GM18867 (cell line): ENCODE measurements around the gene FAM3D.
"Not testable (repeated sequence)": the region's sequence is repeated elsewhere in the genome, so short reads cannot be mapped to it uniquely, and the experiment has no call there.

Experiments used
- ATAC-seq: cut with Tn5 transposase; IDR thresholded peaks from one replicate; pipeline ENCODE4 v1.9.1; 2021; ENCODE audit warnings: mild to moderate bottlenecking, moderate library complexity; ENCODE audit not compliant: unreplicated experiment

The FAM3D gene, protein sequence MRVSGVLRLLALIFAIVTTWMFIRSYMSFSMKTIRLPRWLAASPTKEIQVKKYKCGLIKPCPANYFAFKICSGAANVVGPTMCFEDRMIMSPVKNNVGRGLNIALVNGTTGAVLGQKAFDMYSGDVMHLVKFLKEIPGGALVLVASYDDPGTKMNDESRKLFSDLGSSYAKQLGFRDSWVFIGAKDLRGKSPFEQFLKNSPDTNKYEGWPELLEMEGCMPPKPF

DNA sequence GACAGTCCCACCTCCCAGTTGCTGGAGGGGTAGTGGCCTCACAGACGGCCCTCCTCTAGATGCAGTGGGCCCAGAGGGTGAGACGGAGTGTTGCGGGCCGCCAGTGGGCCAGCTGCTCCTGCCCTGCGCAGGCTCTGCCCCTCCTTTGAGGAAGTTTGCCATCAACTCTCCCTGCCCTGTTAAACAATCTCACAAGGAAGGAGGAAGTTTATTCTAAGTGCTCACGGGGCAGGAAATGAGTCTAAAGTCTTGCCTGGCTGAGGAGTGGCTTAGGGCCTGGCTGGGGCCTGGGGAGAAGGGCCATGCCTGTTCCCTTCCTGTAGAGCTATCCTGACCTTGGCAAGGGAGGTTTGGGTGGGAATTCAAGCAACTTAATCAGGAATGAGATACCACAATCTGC lies at the start of gene FAM3D:
TSS of gene FAM3D (minus strand) at position 92 of the 400 bp plus-strand sequence. CDS start 11,211 bp downstream, outside the sequence.
- no peak for ATAC-seq

GRCh38 chr3:58713715-58714401 lies 47.3 kb upstream of the FAM3D start:
- no peak for ATAC-seq

DNA sequence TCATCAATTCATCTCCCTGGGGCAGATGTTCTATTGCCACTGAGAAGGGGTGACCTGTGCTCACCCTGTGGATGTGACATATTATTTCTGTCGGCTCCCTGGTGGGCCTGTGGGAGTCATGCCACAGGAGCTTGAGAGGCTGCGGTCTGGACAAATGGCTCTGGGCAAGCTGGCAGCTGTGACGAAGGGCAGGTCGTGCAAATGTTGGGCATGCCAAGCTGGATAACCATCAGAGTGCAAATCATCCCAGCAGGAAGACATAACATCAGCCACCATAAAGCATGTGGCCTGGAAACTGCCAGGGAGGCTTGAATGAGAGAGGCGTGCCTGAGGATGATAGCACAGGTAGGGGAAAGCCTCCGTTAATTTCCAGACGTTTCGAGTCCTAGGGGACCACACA lies 45.3 kb upstream of the FAM3D start:
- ATAC-seq, result no peak

- not testable (repeated sequence) for ATAC-seq
Observed at GRCh38 chr3:58708983-58709382, 42.4 kb upstream of the FAM3D start.

DNA sequence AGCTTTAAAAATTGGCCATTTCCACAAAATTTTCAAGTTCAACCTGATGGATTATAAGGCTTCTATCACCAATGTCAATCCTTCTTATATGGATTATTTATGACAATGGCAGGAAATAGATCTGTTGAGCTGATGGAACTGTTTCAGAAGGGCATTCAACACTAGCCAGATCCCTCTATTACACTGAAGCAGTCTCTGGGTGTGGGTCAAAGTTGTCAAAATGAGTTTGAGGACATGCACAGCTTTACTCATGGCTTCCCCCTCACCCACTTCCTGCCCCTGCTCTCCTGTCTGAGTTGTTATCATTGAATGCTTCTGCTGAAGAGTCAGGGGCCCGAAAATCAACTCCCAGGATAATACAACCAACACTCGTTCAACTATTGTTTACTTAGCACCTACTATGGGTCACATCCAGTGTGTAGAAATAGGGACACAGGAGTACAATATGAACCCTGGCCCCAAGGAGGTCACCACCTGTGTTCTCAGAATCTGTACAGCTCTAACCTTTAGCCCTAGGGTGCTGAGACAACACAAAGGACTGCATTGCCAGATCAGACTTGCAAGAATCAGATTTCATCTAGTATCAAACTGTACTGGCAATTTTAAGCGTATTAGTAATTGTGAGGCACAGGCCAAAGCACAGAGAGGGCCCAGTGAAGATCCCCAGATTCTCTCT lies 41.7 kb upstream of the FAM3D start:
- ATAC-seq, result no peak

DNA sequence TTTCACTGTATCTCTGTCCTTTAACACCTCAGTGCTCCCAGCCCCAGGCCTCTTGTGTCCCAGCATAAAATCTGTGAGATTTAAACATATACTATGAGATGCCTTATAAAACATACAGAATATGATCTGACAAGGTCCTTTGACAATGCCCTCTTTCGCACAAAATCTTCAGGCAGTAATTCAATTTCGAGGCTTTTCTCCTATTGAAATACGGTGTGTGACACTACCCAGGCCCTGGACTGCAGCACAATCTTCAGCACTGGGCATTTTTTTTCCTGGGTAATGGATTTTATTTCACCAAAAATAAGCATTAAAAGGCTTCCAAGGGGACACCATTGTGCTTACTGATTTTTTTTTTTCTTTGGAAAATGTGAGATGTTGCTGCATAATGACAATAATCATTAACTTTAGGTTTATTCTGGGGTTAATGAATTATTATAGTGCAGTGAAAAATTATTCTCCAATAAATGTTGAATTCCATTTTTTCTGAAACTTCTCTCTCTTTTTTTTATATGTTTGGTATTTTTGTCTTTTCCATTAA lies 40.9 kb upstream of the FAM3D start:
- ATAC-seq, result no peak

DNA sequence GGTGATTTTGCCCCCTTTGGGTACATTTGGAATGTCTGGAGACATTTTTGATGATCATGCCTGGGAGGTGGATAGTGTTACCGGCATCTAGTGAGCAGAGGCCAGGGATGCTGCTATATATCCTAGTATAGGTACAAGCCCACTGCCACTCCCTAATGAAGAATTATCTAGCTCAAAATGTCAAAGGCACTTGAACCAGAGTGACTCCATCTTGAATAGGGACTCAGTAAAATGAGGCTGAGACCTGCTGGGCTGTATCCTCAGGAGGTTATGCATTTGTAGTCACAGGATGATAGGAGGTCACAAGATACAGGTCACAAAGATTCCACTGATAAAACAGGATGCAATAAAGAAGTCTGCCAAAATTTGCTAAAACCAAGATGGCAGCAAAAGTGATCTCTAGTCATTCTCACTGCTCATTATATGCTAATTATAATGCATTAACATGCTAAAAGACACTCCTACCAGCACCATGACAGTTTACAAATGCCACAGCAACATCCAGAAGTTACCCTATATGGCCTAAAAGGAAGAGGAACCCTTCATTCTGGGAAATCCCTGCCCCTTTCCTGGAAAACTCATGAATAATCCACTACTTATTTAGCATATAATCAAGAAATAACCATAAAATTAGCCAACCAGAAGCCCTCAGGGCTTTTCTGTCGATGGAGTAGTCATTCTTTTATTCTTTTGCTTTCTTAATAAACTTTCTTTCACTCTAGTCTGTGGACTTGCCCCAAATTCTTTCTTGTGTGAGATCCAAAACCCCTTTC lies 40.0 kb upstream of the FAM3D start:
- no peak for ATAC-seq

DNA sequence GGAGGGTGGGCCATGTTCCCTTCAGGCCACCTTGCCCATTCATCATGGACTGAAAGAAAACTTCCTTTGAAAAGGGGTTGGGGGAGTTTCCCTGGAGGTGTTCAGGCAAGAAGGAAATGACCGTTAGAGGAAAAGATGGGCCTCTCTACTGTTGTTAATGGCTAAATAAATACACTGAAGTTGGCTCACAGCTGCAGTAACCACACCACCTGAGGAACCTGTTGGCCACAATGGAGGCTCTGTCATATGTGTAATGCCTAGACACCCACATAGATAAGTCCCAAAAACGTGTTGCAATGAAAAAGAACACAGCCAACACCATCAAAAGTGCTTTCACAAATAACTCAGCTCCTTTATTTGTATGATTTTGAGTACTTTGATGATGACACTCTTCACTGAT lies 38.2 kb upstream of the FAM3D start:
- no peak for ATAC-seq

GRCh38 chr3:58704304-58704703 lies 37.7 kb upstream of the FAM3D start:
- ATAC-seq, result not testable (repeated sequence)

GRCh38 chr3:58698246-58698645 lies 31.7 kb upstream of the FAM3D start:
- ATAC-seq, result no peak

DNA sequence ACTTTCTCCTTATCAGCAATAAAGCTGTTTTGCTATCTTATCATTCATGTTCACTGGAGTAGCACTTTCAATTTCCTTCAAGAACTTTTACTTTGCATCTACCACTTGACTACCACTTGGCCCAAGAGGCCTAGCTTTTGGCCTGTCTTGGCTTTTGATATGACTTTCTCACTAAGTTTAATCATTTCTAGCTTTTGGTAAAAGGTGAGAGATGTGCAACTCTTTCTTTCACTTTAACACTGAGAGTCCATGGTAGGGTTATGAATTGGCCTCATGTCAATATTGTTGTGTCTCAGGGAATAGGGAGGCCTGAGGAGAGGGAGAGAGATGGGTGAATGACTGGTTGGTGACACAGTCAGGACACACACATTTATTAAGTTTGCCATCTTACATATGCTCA lies 31.0 kb upstream of the FAM3D start:
- ATAC-seq, result peak; percentile 66

DNA sequence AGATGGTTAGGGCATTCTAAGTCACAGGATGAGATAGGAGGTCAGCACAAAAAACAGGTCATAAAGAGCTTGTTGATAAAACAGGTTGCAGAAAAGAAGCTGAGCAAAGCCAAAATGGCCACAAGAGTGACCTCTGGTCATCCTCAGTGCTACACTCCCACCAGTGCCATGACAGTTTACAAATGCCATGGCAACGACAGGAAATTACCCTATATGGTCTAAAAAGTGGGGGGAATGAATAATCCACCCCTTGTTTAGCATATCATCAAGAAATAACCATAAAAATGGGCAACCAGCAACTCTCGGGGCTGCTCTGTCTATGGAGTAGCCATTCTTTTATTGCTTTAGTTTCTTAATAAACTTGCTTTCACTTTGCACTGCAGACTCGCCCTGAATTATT lies 30.2 kb upstream of the FAM3D start:
- ATAC-seq, result not testable (repeated sequence)

DNA sequence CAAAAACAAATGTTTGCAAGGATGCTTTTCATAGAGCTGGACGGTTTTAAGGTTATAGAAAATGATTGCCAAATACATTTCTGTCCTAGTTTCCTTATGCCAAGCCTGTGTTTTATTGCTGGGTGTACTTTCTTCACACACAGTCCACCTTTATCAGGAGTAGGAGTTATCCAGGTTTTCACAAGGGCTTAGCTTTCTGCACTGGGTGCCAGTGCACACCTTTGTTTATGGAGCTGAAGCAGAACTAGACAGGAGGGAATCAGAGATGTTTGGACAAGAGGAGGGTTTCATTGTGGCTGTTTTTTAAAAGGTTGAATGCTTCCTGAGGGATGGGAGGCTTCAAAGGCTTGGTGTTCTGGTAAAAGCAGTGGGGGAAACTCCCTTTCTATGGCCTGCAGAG lies 29.5 kb upstream of the FAM3D start:
- ATAC-seq, result no peak

- not testable (repeated sequence) for ATAC-seq
Observed at GRCh38 chr3:58695284-58695683, 28.7 kb upstream of the FAM3D start.

- peak; percentile 46 for ATAC-seq
Observed at GRCh38 chr3:58693940-58694850, 27.6 kb upstream of the FAM3D start.

DNA sequence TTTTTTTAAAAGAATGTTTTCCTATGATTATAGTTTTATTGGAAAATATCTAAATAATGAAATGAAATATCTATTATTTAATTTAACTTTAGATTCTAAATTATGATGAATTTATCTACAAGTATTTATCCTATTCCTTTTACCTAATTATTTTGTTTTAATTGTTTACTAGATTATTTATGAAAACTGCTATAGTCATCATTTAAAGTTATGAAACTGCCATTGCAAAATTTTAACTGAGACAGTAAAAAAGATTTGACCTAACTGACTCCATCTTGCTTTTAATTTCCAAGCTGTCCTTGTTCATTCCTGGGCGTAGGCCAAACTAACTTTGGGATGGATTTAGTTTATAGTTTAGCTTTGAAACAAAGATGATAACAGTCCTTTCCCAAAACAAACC lies 25.9 kb upstream of the FAM3D start:
- ATAC-seq, result no peak

GRCh38 chr3:58691997-58692396 lies 25.4 kb upstream of the FAM3D start:
- ATAC-seq, result no peak

- ATAC-seq, result no peak
Observed at GRCh38 chr3:58690490-58690889, 23.9 kb upstream of the FAM3D start.

DNA sequence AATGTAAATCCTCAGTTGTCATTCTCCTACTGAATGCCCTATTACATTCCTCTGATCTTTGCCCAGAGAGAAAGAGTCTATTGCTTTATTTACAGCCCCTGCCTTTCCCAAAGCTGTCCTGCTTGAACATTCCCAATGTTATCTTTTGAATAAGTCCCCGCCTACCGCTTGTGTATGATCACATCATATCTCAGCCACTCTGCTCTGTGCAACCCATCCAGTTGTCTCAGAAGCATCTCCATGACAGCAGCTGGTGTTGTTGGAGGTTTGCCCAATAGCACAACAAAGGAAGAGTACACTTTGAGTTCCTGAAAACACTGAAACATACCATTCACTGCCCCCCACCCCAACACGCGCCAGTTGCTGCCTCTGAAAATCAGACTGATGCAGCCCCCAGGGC lies 22.0 kb upstream of the FAM3D start:
- ATAC-seq, result no peak

GRCh38 chr3:58686847-58687246 lies 20.3 kb upstream of the FAM3D start:
- ATAC-seq, result no peak
